ENCODE data around the gene FASN.
"Not testable (repeated sequence)": the region's sequence is repeated elsewhere in the genome, so short reads cannot be mapped to it uniquely, and the experiment has no call there.

Gene FASN

DNA sequence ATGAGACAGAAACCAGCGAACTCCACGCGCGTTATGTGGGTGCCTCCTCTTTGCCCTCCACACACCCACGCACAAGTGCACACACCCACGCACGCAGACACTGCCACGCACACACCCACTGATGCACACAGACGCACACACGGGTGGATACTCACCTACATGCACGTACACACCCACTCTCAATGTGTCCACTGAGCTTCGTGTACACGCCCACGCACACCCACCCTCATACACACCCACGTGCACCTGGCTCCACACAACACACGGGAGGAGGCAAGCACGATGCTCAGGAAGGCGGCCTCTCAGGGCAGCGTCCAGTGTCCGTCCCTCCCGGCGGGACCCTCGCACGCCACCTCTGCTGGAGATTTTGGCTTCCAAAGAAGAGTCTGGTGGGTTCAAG, 50.7 kb downstream of the FASN start:
- no peak for DNase-seq (ENCODE audit: low read depth in 2 of 2, low spot score in 1 of 2)

DNA sequence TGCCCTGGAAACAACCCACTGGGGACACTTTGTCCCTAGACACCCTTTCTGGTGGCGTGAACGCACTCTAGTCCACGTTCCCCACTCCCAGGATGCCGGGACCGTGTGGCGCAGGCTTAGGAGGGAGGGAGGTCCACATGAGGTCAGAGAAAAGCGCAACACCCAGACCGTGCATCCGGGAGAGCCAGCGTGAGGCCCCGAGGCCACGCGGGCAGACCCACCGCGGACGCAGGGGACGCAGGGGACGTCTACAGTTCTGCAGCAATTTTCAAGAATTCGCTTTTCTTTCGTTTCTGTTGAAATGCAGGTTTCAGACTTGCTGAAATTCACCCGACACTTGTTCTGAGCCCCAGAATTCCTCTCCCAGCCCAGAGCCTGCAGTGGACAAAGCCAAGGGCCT, 51.1 kb downstream of the FASN start:
- no peak for DNase-seq (ENCODE audit: low read depth in 2 of 2, low spot score in 1 of 2)

- DNase-seq (ENCODE audit: low read depth in 2 of 2, low spot score in 1 of 2) = no peak
Measured at GRCh38 chr17:82045936-82046484, 52.0 kb downstream of the FASN start.

DNA sequence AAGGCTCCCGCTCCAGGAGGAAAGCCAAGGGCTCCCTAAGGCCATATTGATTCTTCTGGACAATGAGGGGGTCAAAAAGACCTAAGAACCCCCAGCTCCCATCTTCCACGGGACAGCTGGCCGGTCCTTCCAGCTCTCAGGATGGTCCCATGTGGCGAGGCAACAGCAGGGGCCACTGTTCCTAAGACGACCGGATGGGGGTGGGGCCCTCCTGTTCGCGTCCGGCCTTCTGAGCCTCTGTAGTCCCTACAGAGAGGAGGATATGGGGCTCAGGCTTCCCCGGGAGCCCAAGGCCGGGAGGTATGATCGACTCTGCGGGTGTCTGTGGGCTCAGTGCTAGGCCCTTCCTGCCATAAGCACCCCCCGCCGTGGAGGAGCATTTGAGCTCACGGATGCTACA, 54.5 kb downstream of the FASN start:
- DNase-seq (ENCODE audit: low read depth in 2 of 2, low spot score in 1 of 2) = no peak

GRCh38 chr17:82042649-82043048, 55.4 kb downstream of the FASN start:
- DNase-seq (ENCODE audit: low read depth in 2 of 2, low spot score in 1 of 2) = no peak

DNA sequence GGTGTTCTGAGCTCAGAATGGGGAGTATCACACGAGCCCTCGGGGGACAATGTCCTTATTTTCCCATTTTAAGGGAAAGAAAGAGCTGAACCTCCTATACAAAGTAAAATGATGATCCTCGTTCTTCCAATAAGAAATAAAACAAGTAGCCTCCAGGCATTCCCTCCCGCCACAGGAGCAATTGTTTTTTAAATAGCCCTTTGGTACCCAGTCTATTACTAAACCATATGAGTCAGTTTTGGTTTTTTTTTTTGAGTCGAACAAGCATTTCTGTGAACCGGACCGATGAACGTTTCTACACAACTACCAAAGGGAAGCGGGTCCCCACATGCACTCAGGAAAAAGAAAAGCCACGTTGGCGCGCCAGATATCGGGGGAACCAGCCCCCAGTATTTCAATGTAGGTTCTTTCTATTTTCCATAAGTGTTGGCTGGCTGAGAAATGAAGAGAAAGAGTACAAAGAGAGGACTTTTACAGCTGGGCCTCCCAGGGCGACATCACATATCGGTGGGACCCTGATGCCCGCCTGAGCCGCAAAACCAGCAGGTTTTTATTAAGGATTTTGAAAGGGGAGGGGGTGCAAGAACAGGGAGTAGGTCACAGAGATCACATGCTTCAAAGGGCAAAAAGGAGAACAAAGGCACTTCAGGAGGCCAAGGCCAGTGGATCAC, 56.8 kb downstream of the FASN start:
- DNase-seq (ENCODE audit: low read depth in 2 of 2, low spot score in 1 of 2) = no peak

GRCh38 chr17:82039695-82040299, 58.2 kb downstream of the FASN start:
- no peak for DNase-seq (ENCODE audit: low read depth in 2 of 2, low spot score in 1 of 2)

- not testable (repeated sequence) for DNase-seq (ENCODE audit: low read depth in 2 of 2, low spot score in 1 of 2)
Measured at GRCh38 chr17:82038796-82039409, 59.1 kb downstream of the FASN start.

GRCh38 chr17:82037889-82038195, 60.2 kb downstream of the FASN start:
- DNase-seq (ENCODE audit: low read depth in 2 of 2, low spot score in 1 of 2) = no peak

- DNase-seq (ENCODE audit: low read depth in 2 of 2, low spot score in 1 of 2) = peak; percentile 77 to 90
Measured at GRCh38 chr17:82037092-82037888, 60.7 kb downstream of the FASN start, which contains the start of gene DCXR. Gene DCXR, minus strand, starts transcription at chr17:82037697. Its CDS starts 15 bp downstream, at chr17:82037682.

- no peak for DNase-seq (ENCODE audit: low read depth in 2 of 2, low spot score in 1 of 2)
Measured at GRCh38 chr17:82036634-82037091, 61.4 kb downstream of the FASN start.

- no peak for DNase-seq (ENCODE audit: low read depth in 2 of 2, low spot score in 1 of 2)
Measured at GRCh38 chr17:82035956-82036633, 61.9 kb downstream of the FASN start.

- DNase-seq (ENCODE audit: low read depth in 2 of 2, low spot score in 1 of 2) = no peak
Measured at GRCh38 chr17:82035488-82035887, 62.5 kb downstream of the FASN start.

GRCh38 chr17:82034371-82035011, 63.5 kb downstream of the FASN start:
- DNase-seq (ENCODE audit: low read depth in 2 of 2, low spot score in 1 of 2) = no peak

DNA sequence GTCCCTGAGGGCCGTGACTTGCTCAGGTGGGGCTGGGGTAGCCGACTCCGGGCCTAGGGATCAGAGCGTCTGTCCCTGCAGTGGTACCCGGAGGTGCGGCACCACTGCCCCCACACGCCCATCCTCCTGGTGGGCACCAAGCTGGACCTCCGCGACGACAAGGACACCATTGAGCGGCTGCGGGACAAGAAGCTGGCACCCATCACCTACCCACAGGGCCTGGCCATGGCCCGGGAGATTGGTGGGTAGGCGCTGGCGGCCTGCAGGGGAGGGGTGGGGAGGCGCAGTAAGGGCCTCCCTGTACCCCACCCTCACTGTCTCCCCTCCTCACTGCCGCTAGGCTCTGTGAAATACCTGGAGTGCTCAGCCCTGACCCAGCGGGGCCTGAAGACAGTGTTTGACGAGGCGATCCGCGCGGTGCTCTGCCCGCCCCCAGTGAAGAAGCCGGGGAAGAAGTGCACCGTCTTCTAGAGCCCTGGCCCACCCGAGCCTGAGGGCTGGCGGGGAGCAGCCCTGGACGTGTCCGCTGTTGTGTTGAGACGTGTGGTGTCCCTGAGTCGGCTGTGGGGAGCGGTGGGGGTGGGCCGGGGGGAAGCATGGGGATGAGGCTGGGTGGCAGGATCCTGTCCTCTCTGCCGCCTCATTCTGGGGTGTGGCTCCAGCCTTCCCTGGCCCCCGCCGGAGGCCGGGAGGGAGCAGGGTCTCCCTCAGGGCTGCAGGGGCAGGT, 64.5 kb downstream of the FASN start:
- DNase-seq (ENCODE audit: low read depth in 2 of 2, low spot score in 1 of 2) = no peak

- DNase-seq (ENCODE audit: low read depth in 2 of 2, low spot score in 1 of 2) = no peak
Measured at GRCh38 chr17:82031885-82032627, 66.0 kb downstream of the FASN start.

GRCh38 chr17:82031303-82031884, 66.6 kb downstream of the FASN start, which contains the start of gene RAC3:
Gene RAC3, plus strand, starts transcription at chr17:82031678. Its CDS starts 84 bp downstream, at chr17:82031762.
- DNase-seq (ENCODE audit: low read depth in 2 of 2, low spot score in 1 of 2) = no peak

DNA sequence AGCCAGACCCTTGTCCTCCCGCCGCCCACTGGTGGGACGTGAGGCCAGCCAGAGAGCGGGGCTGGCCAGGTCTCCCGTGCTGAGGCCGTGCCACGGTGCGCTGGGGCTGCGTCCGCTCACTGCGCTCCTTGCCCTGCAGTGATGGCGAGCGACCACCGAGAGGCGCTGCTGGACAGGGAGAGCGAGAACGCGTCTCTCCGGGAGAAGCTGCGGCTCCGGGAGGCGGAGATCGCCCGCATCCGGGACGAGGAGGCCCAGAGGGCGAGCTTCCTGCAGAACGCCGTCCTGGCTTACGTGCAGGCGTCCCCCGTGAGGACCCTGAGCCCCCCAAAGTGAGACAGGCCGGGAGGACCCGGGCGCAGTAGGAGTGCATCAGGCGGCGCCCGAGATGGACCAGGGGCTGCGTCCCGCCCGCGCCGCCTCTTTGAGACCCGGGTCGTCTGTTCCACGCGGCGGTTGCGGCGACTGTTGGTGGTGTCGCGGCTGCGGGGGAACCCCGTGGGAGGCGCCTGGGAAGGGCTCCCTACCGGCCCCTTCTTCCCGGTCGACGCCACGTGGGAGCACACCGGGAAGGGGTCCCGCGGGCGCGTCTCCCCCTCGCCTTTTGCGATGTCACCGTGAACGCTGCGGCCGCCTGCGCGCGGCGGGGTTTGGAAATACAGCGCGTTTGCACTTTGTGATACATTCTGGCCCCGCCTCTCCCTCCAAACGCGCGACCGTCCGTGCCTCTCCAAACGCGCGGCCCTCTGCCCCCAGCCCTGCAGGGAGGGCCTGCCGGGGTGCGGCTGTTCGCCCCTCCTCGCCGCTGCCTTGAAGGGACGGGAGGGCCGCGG, 67.3 kb downstream of the FASN start:
- DNase-seq (ENCODE audit: low read depth in 2 of 2, low spot score in 1 of 2) = peak; percentile 53 to 60

Data from stimulated activated CD8-positive, alpha-beta memory T cell treated with anti-CD3 and anti-CD28 coated beads, Interleukin-4, amount 100 ng/mL, for 4 hours (primary cell).